ENCODE data around the gene ALPL.

ALPL gene

GRCh38 chr1:21590126-21590880 lies 81.1 kb downstream of the ALPL start:
- no peak for TF ChIP-seq CTCF (conservative IDR thresholded peaks at IDR 0.05; ENCODE audit: control insufficient read depth, insufficient read depth, low read depth, low read length)

GRCh38 chr1:21590934-21591333 lies 81.7 kb downstream of the ALPL start:
- no peak for DNase-seq (ENCODE audit: low read depth)
- TF ChIP-seq CTCF (conservative IDR thresholded peaks at IDR 0.05; ENCODE audit: control insufficient read depth, insufficient read depth, low read depth, low read length) = no peak
- no peak overlapping the region for H3K4me3 ChIP-seq (ENCODE audit: control insufficient read depth, low read depth, low read length)

More at GRCh38 chr1:21590126-21590880, 81.1 kb downstream of the ALPL start:
- DNase-seq (ENCODE audit: low read depth) = no peak
- no peak overlapping the region for H3K4me3 ChIP-seq (ENCODE audit: control insufficient read depth, low read depth, low read length)

DNA sequence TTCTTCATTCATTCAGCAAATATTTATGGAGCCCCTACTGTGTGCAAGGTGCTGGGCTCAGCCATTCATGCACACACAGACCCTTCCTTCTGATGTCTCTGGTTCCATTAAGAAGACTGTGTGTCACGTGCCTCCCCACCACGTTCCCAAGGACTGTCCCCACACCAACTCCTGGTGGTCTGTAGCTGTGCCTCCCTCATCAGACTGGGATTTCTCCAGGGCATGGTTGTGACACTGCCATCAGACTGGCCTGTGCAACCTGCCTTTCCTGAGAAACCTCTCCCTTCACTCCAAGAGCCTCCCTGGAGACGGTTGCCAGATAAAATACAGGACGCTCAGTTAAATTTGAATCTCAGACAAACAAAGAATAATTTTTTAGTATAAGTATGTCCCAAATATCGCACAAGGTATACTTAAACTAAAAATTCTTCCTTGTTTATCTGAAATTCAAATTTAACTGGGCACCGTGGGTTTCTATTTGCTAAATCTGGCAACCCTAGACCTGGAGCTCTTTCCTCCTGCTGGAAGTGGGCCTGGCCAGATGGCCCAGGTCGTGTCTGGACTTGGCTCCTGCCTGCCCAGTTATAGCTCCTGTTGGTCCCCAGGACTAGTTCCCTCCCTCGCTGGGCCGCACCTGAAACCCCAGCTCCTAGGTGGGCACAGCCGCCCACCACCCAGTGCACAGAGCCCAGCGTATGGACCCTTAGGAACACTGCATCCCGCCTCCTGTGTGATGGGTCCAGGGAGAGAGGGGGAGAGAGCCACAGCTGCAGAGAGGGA lies 83.1 kb downstream of the ALPL start:
- DNase-seq (ENCODE audit: low read depth) = no peak
- no peak for TF ChIP-seq CTCF (conservative IDR thresholded peaks at IDR 0.05; ENCODE audit: control insufficient read depth, insufficient read depth, low read depth, low read length)

DNA sequence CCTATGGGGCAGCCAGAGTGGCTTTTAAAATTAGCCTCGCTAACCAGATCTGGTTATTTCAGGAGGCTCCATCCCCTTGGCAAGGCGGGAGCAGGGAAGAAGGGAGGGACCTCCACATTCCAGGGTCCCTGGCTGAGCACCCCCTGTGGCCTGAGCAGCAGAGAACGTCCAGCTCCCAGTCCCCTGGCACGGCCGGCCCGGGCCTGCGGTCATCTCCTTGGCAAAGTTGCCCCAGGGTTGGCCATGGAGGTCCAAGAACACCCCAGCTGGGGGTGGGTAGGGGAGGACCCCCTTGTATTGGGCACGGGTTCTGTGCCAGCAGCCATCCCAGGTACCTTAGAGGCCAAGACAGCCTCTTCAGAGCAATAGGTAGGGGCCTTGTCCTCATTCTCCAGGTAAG lies 84.0 kb downstream of the ALPL start:
- no peak for TF ChIP-seq CTCF (conservative IDR thresholded peaks at IDR 0.05; ENCODE audit: control insufficient read depth, insufficient read depth, low read depth, low read length)
- no peak overlapping the region for H3K4me3 ChIP-seq (ENCODE audit: control insufficient read depth, low read depth, low read length)
- no peak for DNase-seq (ENCODE audit: low read depth)

More for the DNA sequence above, 83.1 kb downstream of the ALPL start:
- no peak overlapping the region for H3K4me3 ChIP-seq (ENCODE audit: control insufficient read depth, low read depth, low read length)

DNA sequence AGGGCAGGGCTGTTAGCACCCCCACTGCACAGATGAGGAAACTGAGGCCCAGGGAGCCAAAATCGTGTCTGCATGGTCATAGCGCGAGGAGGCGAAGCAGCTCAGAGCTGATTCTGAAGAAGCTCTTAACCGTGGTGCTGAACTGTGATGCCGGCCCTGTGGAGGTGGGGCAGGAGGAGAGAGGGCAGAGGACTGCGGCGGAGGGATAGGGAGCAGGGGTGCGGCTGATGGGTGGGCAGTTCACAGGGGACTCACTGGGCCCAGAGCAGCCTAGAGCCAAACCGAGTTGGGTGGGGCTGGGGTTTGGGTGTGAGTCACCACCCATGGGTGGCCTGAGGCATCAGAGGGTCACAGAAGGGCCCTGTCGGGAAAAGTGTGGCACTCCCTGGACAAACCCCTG lies 85.3 kb downstream of the ALPL start:
- peak; percentile 16 for DNase-seq (ENCODE audit: low read depth)
- TF ChIP-seq CTCF (conservative IDR thresholded peaks at IDR 0.05; ENCODE audit: control insufficient read depth, insufficient read depth, low read depth, low read length) = no peak

DNA sequence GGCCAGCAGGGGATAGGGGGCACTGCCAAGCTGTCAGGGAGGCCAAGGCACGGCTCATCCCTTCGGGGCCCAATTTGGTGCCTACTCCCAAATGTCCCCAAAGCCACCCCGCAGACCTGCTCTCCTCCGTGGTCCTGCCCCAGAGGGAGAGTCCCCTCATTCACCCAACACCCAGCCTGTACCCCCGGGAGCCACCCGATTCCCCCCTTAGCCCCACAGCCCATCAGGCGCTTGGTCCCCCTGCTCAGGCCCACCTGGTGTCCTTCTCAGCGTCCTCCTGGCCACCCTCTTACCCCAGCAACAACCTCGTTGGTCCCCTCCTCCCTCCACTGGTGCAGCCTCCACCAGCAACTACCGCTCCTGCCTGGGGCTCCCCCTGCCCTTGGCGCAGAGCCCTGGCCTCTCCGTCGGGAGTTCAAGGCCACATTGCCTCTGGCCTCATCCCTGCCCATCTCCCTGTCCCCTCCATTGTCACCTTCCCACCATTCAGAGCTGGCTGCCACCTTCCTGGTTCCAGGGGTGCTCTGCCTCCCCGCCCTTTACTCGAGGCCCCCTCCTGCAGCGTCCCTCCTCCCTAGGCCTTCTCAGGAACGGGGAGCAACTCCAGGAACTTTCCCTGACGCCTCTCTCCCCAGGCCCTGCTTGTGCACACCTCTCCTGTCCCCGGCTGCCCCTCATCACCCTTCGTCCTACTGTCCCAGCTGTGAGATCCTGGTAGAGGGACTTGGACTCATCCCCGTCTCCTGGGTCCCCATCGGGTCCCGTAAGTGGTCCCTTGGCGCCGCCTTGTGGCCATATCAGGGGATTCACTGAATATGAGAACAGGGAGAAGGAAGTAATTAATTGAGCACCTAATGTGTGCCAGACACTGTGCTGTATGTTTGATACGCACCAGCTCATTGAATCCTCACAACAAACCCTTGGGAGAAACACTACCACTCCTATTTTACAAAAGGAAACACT lies 86.0 kb downstream of the ALPL start:
- peak; percentile 63 for DNase-seq (ENCODE audit: low read depth)
- H3K4me3 ChIP-seq (ENCODE audit: control insufficient read depth, low read depth, low read length) = no peak overlapping the region
- TF ChIP-seq CTCF (conservative IDR thresholded peaks at IDR 0.05; ENCODE audit: control insufficient read depth, insufficient read depth, low read depth, low read length) = peak; percentile 90

More for the DNA sequence above, 85.3 kb downstream of the ALPL start:
- no peak overlapping the region for H3K4me3 ChIP-seq (ENCODE audit: control insufficient read depth, low read depth, low read length)

Data from fibroblast of mammary gland (primary cell).